PFSK-1 (cell line): Measurements from ENCODE around the gene RAB44.

Experiments used
- POLR2AphosphoS5 ChIP-seq: IDR thresholded peaks from 2 replicates; pipeline ENCODE4 v1.6.1; 2012; ENCODE audit warnings: low read depth, mild to moderate bottlenecking, control low read depth, low read length, moderate library complexity
- REST ChIP-seq, 2 experiments: IDR thresholded peaks; 2 replicates each; pipeline versions ENCODE4 v1.6.1 to v1.8.0; 2011 to 2012; ENCODE audit warnings: low read depth in 2 of 2, low read length in 2 of 2, control low read depth in 1 of 2, inconsistent platforms in 1 of 2, mild to moderate bottlenecking in 1 of 2, moderate library complexity in 1 of 2; ENCODE audit not compliant: insufficient read depth in 1 of 2
- SIN3A ChIP-seq: IDR thresholded peaks from 2 replicates; pipeline ENCODE4 v1.6.1; 2012; ENCODE audit warnings: mild to moderate bottlenecking, low read length, moderate library complexity, borderline replicate concordance; ENCODE audit not compliant: insufficient read depth
- TAF1 ChIP-seq: IDR thresholded peaks from 2 replicates; pipeline ENCODE4 v1.6.1; 2012; ENCODE audit warnings: low read length, control low read depth, borderline replicate concordance; ENCODE audit not compliant: insufficient read depth

DNA sequence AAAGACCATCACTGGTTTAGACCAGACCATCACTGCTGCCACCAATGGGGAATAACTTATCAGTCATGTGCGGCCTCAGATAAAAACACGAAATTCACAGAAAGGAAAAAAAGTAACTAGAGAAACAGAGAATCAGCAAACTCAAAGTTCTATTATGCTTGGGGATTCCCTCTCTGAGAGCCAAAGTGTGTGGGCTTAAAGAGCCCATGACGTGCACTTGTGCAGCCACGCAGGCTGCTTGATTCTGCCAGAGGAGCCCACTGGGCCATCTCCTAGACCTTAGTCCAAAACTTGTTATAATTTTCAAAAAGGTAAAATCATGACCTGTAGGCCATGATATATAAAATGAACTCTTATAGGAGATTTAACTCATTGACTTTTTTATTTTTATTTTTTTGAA is 15.2 kb downstream of the RAB44 start:
- TF ChIP-seq POLR2AphosphoS5 (no peak), REST (IDR thresholded peaks at IDR 0.05; ENCODE audit: insufficient read depth in 1 of 2, low read depth in 2 of 2, low read length in 2 of 2) (no peak), TAF1 (no peak), SIN3A (no peak)
